Measurements from ENCODE around the gene SEMA4D.
"Not testable (repeated sequence)": the region's sequence is repeated elsewhere in the genome, so short reads cannot be mapped to it uniquely, and the experiment has no call there.

SEMA4D gene

GRCh38 chr9:89480825-89481537, 16.9 kb downstream of the SEMA4D start:
- no peaks in the 10 kb centered on the region for H3K79me2 ChIP-seq (ENCODE audit: insufficient read depth, low read length)
- no peak for TF ChIP-seq CTCF (IDR thresholded peaks at IDR 0.05; ENCODE audit: low read length)
- no peak for TF ChIP-seq EZH2 (IDR thresholded peaks at IDR 0.05; ENCODE audit: borderline replicate concordance, low read length)
- no peaks in the 10 kb centered on the region for H3K9me3 ChIP-seq (ENCODE audit: low read length)
- H3K9ac ChIP-seq (ENCODE audit: low read length) = no peak overlapping the region
- H3K27ac ChIP-seq (ENCODE audit: low read depth, low read length, poor library complexity, severe bottlenecking) = no peak overlapping the region
- H3K4me2 ChIP-seq (ENCODE audit: low read length) = no peak overlapping the region
- H3K4me3 ChIP-seq (ENCODE audit: low read depth, low read length, poor library complexity, severe bottlenecking) = no peak overlapping the region
- no peaks in the 10 kb centered on the region for H3K9me2 ChIP-seq (ENCODE audit: low read depth, low read length)
- no peak overlapping the region for H2AFZ ChIP-seq (ENCODE audit: low read length)
- H4K20me1 ChIP-seq (ENCODE audit: insufficient read depth, low read length) = no peaks in the 10 kb centered on the region
- H3F3A ChIP-seq (ENCODE audit: insufficient read depth, low read length) = no peaks in the 10 kb centered on the region
- H3K36me3 ChIP-seq (ENCODE audit: insufficient read depth, low read length) = no peaks in the 10 kb centered on the region
- H3K4me1 ChIP-seq (ENCODE audit: insufficient read depth, low read length, severe bottlenecking) = no peaks in the 10 kb centered on the region
- no peaks in the 10 kb centered on the region; the same call in 1 of the 2 replicates for H3K27me3 ChIP-seq (ENCODE audit: insufficient read depth, low read length)

GRCh38 chr9:89480372-89480771, 17.5 kb downstream of the SEMA4D start:
- H4K20me1 ChIP-seq (ENCODE audit: insufficient read depth, low read length) = not testable (repeated sequence)

GRCh38 chr9:89479669-89480011, 18.3 kb downstream of the SEMA4D start:
- H3K36me3 ChIP-seq (ENCODE audit: insufficient read depth, low read length); H3K9ac ChIP-seq (ENCODE audit: low read length); H3K79me2 ChIP-seq (ENCODE audit: insufficient read depth, low read length); H2AFZ ChIP-seq (ENCODE audit: low read length); H3K4me1 ChIP-seq (ENCODE audit: insufficient read depth, low read length, severe bottlenecking); H3K4me2 ChIP-seq (ENCODE audit: low read length); H3F3A ChIP-seq (ENCODE audit: insufficient read depth, low read length); H4K20me1 ChIP-seq (ENCODE audit: insufficient read depth, low read length); H3K27me3 ChIP-seq (ENCODE audit: insufficient read depth, low read length); H3K27ac ChIP-seq (ENCODE audit: low read depth, low read length, poor library complexity, severe bottlenecking); H3K9me3 ChIP-seq (ENCODE audit: low read length); H3K4me3 ChIP-seq (ENCODE audit: low read depth, low read length, poor library complexity, severe bottlenecking); H3K9me2 ChIP-seq (ENCODE audit: low read depth, low read length): not testable (repeated sequence)

More at GRCh38 chr9:89480372-89480771, 17.5 kb downstream of the SEMA4D start:
- H3K79me2 ChIP-seq (ENCODE audit: insufficient read depth, low read length); H3F3A ChIP-seq (ENCODE audit: insufficient read depth, low read length); H2AFZ ChIP-seq (ENCODE audit: low read length); H3K9ac ChIP-seq (ENCODE audit: low read length); H3K9me3 ChIP-seq (ENCODE audit: low read length); H3K27me3 ChIP-seq (ENCODE audit: insufficient read depth, low read length); H3K4me3 ChIP-seq (ENCODE audit: low read depth, low read length, poor library complexity, severe bottlenecking); H3K36me3 ChIP-seq (ENCODE audit: insufficient read depth, low read length); H3K9me2 ChIP-seq (ENCODE audit: low read depth, low read length); H3K4me2 ChIP-seq (ENCODE audit: low read length); H3K27ac ChIP-seq (ENCODE audit: low read depth, low read length, poor library complexity, severe bottlenecking); H3K4me1 ChIP-seq (ENCODE audit: insufficient read depth, low read length, severe bottlenecking): not testable (repeated sequence)

GRCh38 chr9:89478821-89479668, 18.9 kb downstream of the SEMA4D start:
- Histone ChIP-seq H3K9me3 (ENCODE audit: low read length) (no peaks in the 10 kb centered on the region), H4K20me1 (ENCODE audit: insufficient read depth, low read length) (no peaks in the 10 kb centered on the region), H3K9ac (ENCODE audit: low read length) (no peak overlapping the region), H3K79me2 (ENCODE audit: insufficient read depth, low read length) (no peaks in the 10 kb centered on the region), H3K27ac (ENCODE audit: low read depth, low read length, poor library complexity, severe bottlenecking) (no peak overlapping the region), H3K4me1 (ENCODE audit: insufficient read depth, low read length, severe bottlenecking) (no peaks in the 10 kb centered on the region), H3F3A (ENCODE audit: insufficient read depth, low read length) (no peaks in the 10 kb centered on the region), H3K4me2 (ENCODE audit: low read length) (no peak overlapping the region), H3K36me3 (ENCODE audit: insufficient read depth, low read length) (no peaks in the 10 kb centered on the region), H2AFZ (ENCODE audit: low read length) (no peak overlapping the region), H3K4me3 (ENCODE audit: low read depth, low read length, poor library complexity, severe bottlenecking) (no peak overlapping the region), H3K27me3 (ENCODE audit: insufficient read depth, low read length) (no peaks in the 10 kb centered on the region), H3K9me2 (ENCODE audit: low read depth, low read length) (no peaks in the 10 kb centered on the region)
- TF ChIP-seq EZH2 (IDR thresholded peaks at IDR 0.05; ENCODE audit: borderline replicate concordance, low read length) (no peak), CTCF (IDR thresholded peaks at IDR 0.05; ENCODE audit: low read length) (no peak)

All from OCI-LY1 (cell line).